GM23248 (cell line): Measurements from ENCODE around the gene RASA3.

Source experiments
- EZH2 ChIP-seq: fragments of 200-600 bp; sonication (generic); IDR thresholded peaks from 2 replicates; pipeline ENCODE4 v1.6.1; 2018; ENCODE audit warnings: antibody characterized with exemption, mild to moderate bottlenecking; ENCODE audit not compliant: insufficient read depth, poor library complexity, severe bottlenecking
- EZH2phosphoT487 ChIP-seq: fragments of 200-600 bp; sonication (generic); IDR thresholded peaks from 2 replicates; pipeline ENCODE4 v1.6.1; 2018; ENCODE audit warnings: antibody characterized with exemption, moderate library complexity, mild to moderate bottlenecking, low read depth; ENCODE audit not compliant: insufficient read depth

DNA sequence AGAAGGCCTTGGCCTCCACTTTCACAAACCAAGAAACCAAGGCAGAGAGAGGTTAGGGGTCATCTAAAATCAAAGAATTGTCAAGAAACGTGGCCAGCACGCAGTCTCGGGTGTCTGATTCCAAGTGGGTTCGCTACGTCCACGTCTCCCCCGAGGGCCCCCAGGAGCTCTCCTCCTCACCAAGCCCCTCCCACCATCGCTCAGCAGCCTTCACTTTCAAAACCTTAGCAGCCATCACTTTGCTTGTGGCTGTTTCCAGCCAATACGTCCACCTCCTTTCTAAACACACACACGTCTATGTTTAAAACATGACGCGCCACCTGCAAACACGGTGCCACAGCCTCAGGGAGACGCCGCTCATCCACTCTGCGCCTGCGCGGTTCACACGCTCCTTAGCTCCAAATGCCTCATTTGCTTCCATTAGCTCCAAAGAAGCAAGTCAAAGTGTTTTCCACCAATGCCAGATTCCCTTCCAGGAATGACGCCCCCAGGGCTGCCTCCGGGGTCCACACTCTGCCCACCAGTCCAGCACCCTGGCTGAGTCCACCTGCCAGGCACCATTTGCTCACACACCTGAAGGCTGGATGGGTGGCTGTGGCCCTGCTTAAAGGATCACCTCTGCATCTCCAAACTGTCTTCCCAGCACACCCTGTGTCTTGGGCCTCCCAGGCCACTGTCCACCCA, 5.5 kb downstream of the RASA3 start:
- TF ChIP-seq EZH2 (no peak), EZH2phosphoT487 (no peak)
